ENCODE data around the gene P3H1.

DNA sequence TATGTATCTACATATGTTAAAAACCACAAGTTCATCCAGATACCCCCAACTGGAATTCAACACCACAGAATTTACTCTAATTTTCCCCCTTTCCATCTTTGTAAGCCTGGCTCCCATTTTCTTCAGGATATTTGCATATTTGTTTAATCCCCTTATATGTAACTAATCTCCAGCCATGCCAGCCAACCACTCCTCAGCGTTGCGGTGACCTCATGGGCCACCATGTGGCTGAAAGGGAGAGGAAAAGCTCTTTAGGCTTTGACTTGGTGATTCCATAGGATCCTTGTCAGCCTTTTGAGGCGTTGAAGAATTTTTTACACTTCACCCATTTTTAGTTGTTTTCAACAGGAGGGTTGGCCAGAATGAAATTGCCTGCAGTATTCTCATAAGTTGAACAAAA is 36.8 kb downstream of the P3H1 start:
- TF ChIP-seq POLR2A (IDR thresholded peaks at IDR 0.05) (no peak), EP300 (IDR thresholded peaks at IDR 0.05) (no peak)
- TF ChIP-seq, protein P1, sequence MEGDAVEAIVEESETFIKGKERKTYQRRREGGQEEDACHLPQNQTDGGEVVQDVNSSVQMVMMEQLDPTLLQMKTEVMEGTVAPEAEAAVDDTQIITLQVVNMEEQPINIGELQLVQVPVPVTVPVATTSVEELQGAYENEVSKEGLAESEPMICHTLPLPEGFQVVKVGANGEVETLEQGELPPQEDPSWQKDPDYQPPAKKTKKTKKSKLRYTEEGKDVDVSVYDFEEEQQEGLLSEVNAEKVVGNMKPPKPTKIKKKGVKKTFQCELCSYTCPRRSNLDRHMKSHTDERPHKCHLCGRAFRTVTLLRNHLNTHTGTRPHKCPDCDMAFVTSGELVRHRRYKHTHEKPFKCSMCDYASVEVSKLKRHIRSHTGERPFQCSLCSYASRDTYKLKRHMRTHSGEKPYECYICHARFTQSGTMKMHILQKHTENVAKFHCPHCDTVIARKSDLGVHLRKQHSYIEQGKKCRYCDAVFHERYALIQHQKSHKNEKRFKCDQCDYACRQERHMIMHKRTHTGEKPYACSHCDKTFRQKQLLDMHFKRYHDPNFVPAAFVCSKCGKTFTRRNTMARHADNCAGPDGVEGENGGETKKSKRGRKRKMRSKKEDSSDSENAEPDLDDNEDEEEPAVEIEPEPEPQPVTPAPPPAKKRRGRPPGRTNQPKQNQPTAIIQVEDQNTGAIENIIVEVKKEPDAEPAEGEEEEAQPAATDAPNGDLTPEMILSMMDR (IDR thresholded peaks at IDR 0.05), result no peak

All from ovary (tissue), 3 donors.